ENCODE results near the gene CLIC4. TPM values are rescaled to one million over a fixed set of nuclear protein-coding genes. Genes with fewer than 3 reads are reported as not detected.

Gene CLIC4
- total and polyA plus RNA-seq, 10 of the 15 experiments (the other 5 are each of a cell fraction or from before 2014, with no cell fraction given), result 20.4 to 107 (median 69.6) TPM

GRCh38 chr1:24778141-24778540, 32.9 kb downstream of the CLIC4 start:
- no peak overlapping the region for H3K4me2 ChIP-seq (ENCODE audit: control insufficient read depth, insufficient read depth)
- RAD21 ChIA-PET (ENCODE audit: unreplicated experiment), result no interaction called here
- TF ChIP-seq ZZZ3 (IDR thresholded peaks at IDR 0.05; ENCODE audit: control insufficient read depth, insufficient read length, low read depth) (no peak), EED (IDR thresholded peaks at IDR 0.05; ENCODE audit: low read depth) (no peak), SMAD1 (IDR thresholded peaks at IDR 0.05; ENCODE audit: low read depth, partially characterized antibody) (no peak), IRF5 (IDR thresholded peaks at IDR 0.05; ENCODE audit: borderline replicate concordance) (no peak), TAF1 (IDR thresholded peaks at IDR 0.05; ENCODE audit: borderline replicate concordance, low read depth, low read length) (no peak), ZNF24 (IDR thresholded peaks at IDR 0.05) (no peak), NR2C1 (IDR thresholded peaks at IDR 0.05) (no peak), POLR2AphosphoS2 (IDR thresholded peaks at IDR 0.05; ENCODE audit: low read depth, low read length) (no peak), ZBTB40 (IDR thresholded peaks at IDR 0.05; ENCODE audit: borderline replicate concordance) (no peak), POLR2AphosphoS5 (IDR thresholded peaks at IDR 0.05; ENCODE audit: low read length) (no peak), NBN (IDR thresholded peaks at IDR 0.05) (no peak), TCF3 (IDR thresholded peaks at IDR 0.05; ENCODE audit: borderline replicate concordance, insufficient read depth, low read depth, low read length) (no peak), LARP7 (IDR thresholded peaks at IDR 0.05) (no peak), NR2C2 (IDR thresholded peaks at IDR 0.05; ENCODE audit: borderline replicate concordance, control insufficient read depth, insufficient read length, low read depth) (no peak), CEBPB (IDR thresholded peaks at IDR 0.05; ENCODE audit: borderline replicate concordance in 1 of 2, low read depth in 2 of 2, low read length in 2 of 2) (no peak), KDM1A (IDR thresholded peaks at IDR 0.05; ENCODE audit: borderline replicate concordance) (no peak), REST (IDR thresholded peaks at IDR 0.05; ENCODE audit: low read depth, low read length) (no peak)

More at GRCh38 chr1:24778141-24778540, 32.9 kb downstream of the CLIC4 start:
- no peak overlapping the region for H3K27ac ChIP-seq (ENCODE audit: control insufficient read depth, insufficient read depth)
- WGBS (ENCODE audit: insufficient coverage, insufficient replicate concordance, low lambda C conversion rate, missing lambda C conversion rate), result 0% methylated on average over 2 of the region's 2 CpGs
- TSS peak; percentile 14 for BruUV-seq (replicated peaks)
- ChIA-PET SMC1A (ENCODE audit: uncharacterized antibody, unreplicated experiment) (interaction anchor here (0.9 to 1.3 kb wide), 3 partner anchors 13 to 89 kb away, joined by 3 to 4 read pairs (median 3); no protein-coding TSS in a partner anchor), CTCF (interaction anchor here (0.8 to 2.8 kb wide), 7 partner anchors 9 to 90 kb away, joined by 3 to 12 read pairs (median 4); partner anchors contain the start of gene CLIC4), POLR2A (interaction anchor here (0.6 kb wide), 1 partner anchor 66 kb away, joined by 3 read pairs; no protein-coding TSS in a partner anchor)
- H3K9ac ChIP-seq (ENCODE audit: control insufficient read depth, insufficient read depth, low read length), result no peak overlapping the region
- no peaks in the 10 kb centered on the region for H3K27me3 ChIP-seq (replicated peaks in 1 of 2; ENCODE audit: control insufficient read depth in 2 of 2, insufficient read depth in 2 of 2, low read length in 1 of 2)
- intact Hi-C loops (cut with micrococcal nuclease; ENCODE audit: unreplicated experiment) (no loop called here), in situ Hi-C loops (cut with MboI) (no loop called here)
- no peak for FAIRE-seq
- ATAC-seq, result no peak
- no peak overlapping the region for H3K4me3 ChIP-seq
- no peaks in the 10 kb centered on the region for H3K4me1 ChIP-seq (ENCODE audit: control insufficient read depth, insufficient read depth, low read length)
- no peaks in the 10 kb centered on the region for H3K9me3 ChIP-seq (replicated peaks; ENCODE audit: control insufficient read depth, insufficient read depth, low read length)
- DNase-seq (ENCODE audit: low read depth, low spot score), result no peak
- H2AFZ ChIP-seq (ENCODE audit: control insufficient read depth, low read depth, low read length), result no peak overlapping the region
- peaks cover 0 to 4% of the 10 kb centered on the region in 2 experiments; a peak in 3 of 4 replicates for H3K36me3 ChIP-seq (ENCODE audit: control insufficient read depth in 2 of 2, insufficient read depth in 2 of 2, low read length in 1 of 2)
- H3K79me2 ChIP-seq (ENCODE audit: control insufficient read depth, insufficient read depth, low read length), result peaks cover 47% of the 10 kb centered on the region
- no peaks in the 10 kb centered on the region for H4K20me1 ChIP-seq (ENCODE audit: control insufficient read depth, insufficient read depth)
